Coronary artery (tissue), 2 donors: ENCODE measurements around the gene NBAS.
"Not testable (repeated sequence)": the region's sequence is repeated elsewhere in the genome, so short reads cannot be mapped to it uniquely, and the experiment has no call there.

Experiments used
- DNase-seq: peaks from one replicate; pipeline ENCODE4 v3.0.0-alpha.2; 2017; ENCODE audit warnings: low spot score
- H3K27ac ChIP-seq, 2 donors: fragments of 200-600 bp; sonication (generic); one replicate each; pipeline ENCODE4 v1.5.1; 2016 to 2019
- H3K4me3 ChIP-seq: fragments of 200-600 bp; sonication (generic); 2 replicates; pipeline ENCODE4 v1.5.1; 2016; ENCODE audit warnings: mild to moderate bottlenecking, moderate library complexity
- TF ChIP-seq, protein P1 (sequence below): fragments of 200-600 bp; sonication (generic); IDR thresholded peaks from one replicate; pipeline ENCODE4 v1.5.1; 2019; ENCODE audit warnings: antibody characterized with exemption

Gene NBAS

DNA sequence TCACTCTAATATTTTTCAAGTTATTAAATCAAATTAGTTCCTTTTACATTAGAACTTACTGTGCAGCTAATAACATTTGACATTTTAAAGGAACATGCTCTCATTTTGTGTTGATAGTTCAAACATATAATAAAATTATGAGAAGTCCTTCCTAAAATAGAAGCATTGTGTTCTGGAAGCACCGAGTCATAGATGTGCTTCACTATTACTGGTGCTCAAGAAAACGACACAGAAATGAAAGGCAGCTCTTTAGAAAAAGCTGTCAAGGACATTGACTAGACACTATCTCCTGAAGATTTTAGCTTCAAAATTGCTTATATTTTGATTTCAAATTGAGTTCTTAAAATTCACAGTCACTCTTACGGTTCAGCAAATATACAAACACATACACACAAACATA, 338.3 kb downstream of the NBAS start:
- no peak overlapping the region for H3K27ac ChIP-seq
- DNase-seq: no peak
- no peak overlapping the region for H3K4me3 ChIP-seq
- TF ChIP-seq, protein P1, sequence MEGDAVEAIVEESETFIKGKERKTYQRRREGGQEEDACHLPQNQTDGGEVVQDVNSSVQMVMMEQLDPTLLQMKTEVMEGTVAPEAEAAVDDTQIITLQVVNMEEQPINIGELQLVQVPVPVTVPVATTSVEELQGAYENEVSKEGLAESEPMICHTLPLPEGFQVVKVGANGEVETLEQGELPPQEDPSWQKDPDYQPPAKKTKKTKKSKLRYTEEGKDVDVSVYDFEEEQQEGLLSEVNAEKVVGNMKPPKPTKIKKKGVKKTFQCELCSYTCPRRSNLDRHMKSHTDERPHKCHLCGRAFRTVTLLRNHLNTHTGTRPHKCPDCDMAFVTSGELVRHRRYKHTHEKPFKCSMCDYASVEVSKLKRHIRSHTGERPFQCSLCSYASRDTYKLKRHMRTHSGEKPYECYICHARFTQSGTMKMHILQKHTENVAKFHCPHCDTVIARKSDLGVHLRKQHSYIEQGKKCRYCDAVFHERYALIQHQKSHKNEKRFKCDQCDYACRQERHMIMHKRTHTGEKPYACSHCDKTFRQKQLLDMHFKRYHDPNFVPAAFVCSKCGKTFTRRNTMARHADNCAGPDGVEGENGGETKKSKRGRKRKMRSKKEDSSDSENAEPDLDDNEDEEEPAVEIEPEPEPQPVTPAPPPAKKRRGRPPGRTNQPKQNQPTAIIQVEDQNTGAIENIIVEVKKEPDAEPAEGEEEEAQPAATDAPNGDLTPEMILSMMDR: no peak

DNA sequence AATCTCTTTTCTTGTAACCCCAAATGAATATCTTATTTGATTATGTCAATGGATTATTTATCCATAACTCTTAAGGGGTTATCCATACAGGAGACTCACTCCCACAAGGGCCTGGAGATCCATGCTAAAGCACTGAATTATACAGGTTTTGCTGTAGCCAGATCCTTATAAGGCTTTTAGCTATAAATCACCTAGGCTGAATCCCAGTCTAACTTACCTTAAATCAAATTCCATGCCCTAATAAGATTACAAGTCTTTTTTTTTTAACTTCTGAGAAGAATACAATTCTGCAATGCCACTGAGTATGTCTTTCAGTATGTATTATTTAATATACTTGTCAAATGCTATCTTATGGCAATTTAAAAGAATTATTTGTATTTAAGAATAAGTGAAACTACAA, 340.5 kb downstream of the NBAS start:
- H3K27ac ChIP-seq: no peak overlapping the region
- no peak overlapping the region for H3K4me3 ChIP-seq
- no peak for DNase-seq
- TF ChIP-seq, protein P1: no peak

DNA sequence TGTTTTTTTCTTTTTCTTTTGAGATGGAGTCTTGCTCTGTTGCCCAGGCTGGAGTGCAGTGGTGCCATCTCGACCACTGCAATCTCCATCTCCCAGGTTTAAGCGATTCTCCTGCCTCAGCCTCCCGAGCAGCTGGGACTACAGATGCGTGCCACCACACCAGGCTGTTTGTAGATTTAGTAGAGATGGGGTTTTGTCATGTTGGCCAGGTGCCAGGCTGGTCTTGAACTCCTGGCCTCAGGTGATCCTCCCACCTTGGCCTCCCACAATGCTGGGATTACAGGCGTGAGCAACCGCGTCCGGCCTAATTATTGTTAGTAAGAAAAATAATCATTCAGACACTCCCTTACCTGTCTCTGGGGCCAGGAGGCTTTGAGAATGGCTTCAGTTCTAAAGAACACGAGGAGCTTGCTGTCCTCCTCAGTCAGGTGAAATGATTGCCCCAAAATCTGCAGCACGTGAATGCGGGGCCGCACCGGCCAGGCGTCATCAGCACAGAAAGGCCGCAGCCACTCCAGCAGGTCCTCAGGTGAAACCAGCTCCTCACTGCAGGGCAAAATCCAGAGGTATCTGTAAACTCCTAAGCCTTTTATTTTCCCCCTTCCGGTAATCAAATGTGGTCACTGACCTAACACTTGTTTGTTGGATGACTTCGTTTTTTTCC, 342.6 kb downstream of the NBAS start:
- no peak overlapping the region for H3K4me3 ChIP-seq
- no peak for DNase-seq
- no peak overlapping the region for H3K27ac ChIP-seq
- TF ChIP-seq, protein P1: no peak

DNA sequence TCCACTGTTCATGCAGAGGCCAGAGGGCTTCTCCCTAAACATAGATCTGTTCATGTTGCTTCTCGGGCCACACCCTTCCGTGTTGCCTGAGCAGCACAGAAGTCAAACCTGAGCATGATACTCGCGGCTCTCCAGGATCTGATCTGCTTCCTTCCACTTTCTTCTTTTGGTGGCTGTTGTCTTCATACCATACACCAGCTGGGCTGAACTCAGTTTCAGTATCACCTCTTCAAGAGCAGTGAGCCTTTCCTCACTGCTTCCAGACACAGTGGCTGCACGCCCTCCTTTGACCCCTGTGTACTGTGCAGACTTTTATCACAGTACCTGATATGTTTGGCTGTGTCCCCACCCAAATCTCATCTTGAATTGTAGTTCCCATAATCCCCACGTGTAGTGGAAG, 348.9 kb downstream of the NBAS start:
- no peak overlapping the region for H3K4me3 ChIP-seq
- DNase-seq: no peak
- TF ChIP-seq, protein P1: no peak
- no peak overlapping the region for H3K27ac ChIP-seq

DNA sequence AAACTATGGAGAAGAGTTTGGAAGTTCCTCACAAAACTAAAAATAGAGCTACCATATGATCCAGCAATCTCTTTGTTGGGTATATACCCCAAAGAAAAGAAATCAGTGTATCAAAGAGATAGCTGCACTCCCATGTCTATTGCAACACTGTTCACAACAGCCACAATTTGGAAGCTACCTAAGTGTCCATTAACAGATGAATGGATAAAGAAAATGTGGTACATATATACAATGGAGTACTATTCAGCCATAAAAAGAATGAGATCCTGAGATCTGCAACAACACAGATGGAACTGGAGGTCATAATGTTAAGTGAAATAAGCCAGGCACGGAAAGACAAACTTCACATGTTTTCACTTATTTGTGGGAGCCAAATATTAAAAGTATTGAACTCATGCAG, 350.6 kb downstream of the NBAS start:
- not testable (repeated sequence) for DNase-seq, H3K4me3 ChIP-seq, H3K27ac ChIP-seq

DNA sequence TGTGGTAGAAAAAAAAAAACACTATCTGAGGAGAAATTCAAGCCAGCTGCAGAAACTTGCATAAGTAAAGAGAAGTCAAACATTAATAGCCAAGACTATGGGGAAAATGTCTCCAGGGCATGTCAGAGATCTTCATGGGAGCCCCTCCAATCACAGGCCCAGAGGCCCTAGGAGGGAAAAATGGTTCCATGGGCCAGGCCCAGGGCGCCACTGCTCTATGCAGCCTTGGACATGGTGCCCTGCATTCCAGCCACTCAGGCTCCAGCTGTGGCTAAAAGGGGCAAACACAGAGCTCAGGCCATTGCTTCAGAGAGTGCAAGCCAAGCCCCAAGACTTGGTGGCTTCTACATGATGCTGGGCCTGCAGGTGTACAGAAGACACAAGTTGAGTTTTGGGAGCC, 354.7 kb downstream of the NBAS start:
- TF ChIP-seq, protein P1: no peak
- Histone ChIP-seq H3K4me3 (no peak overlapping the region), H3K27ac (no peak overlapping the region)
- DNase-seq: no peak

DNA sequence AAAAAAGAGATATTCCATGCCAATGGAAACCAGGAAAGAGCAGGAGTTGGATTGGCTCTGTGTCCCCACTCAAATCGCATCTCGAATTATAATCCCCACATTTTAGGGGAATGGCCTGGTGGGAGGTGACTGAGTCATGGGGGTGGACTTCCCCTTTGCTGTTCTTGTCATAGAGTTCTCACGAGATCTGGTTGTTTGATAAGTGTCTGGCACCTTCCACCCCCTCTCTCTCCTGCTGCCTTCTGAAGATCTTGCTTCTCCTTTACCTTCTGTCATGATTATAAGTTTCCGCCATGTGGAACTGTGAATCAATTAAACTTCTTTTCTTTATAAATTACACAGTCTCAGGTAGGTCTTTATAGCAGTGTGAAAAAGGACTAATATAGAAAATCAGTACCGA, 355.6 kb downstream of the NBAS start:
- no peak overlapping the region for H3K4me3 ChIP-seq
- DNase-seq: no peak
- TF ChIP-seq, protein P1: no peak
- no peak overlapping the region for H3K27ac ChIP-seq
